HepG2 (cell line): ENCODE data around the gene GNG4. TPM values are rescaled to one million over a fixed set of nuclear protein-coding genes. Genes with fewer than 3 reads are reported as not detected.

Experiments used
- ELF3 ChIP-seq: IDR thresholded peaks from 2 replicates; pipeline ENCODE4 v1.6.1; 2016; ENCODE audit warnings: missing genetic modification reagents, missing compliant biosample characterization
- HHEX ChIP-seq: IDR thresholded peaks from 2 replicates; pipeline ENCODE4 v1.6.1; 2016; ENCODE audit warnings: control low read depth
- HOXA7 ChIP-seq: sonication (generic); formaldehyde crosslinking; IDR thresholded peaks from 2 replicates; pipeline ENCODE4 v1.8.1; 2022; ENCODE audit warnings: mild to moderate bottlenecking, missing genetic modification reagents, moderate library complexity
- RNF2 ChIP-seq: fragments of 450-650 bp; conservative IDR thresholded peaks from 2 replicates; pipeline ENCODE4 v1.6.1; 2016; ENCODE audit warnings: low read depth
- TCF12 ChIP-seq, 2 experiments: fragments of 450-650 bp in 1 of 2; sonication (generic) in 1 of 2; formaldehyde crosslinking in 1 of 2; IDR thresholded peaks; 2 replicates each; pipeline versions ENCODE4 v1.6.1 to v1.8.0; 2017 to 2022; ENCODE audit warnings: antibody characterized with exemption in 1 of 2, mild to moderate bottlenecking in 1 of 2, missing genetic modification reagents in 1 of 2, moderate library complexity in 1 of 2
- ZBTB42 ChIP-seq: sonication (generic); formaldehyde crosslinking; IDR thresholded peaks from 2 replicates; pipeline ENCODE4 v1.5.0; 2020; ENCODE audit warnings: mild to moderate bottlenecking, missing genetic modification reagents
- ZFYVE20 ChIP-seq: sonication (generic); formaldehyde crosslinking; IDR thresholded peaks from 2 replicates; pipeline ENCODE4 v1.8.0; 2023; ENCODE audit warnings: low read depth, mild to moderate bottlenecking, moderate library complexity, missing genetic modification reagents, borderline replicate concordance
- ZNF841 ChIP-seq: sonication (generic); formaldehyde crosslinking; IDR thresholded peaks from 2 replicates; pipeline ENCODE4 v1.8.1; 2023; ENCODE audit warnings: missing genetic modification reagents, borderline replicate concordance
- polyA plus RNA-seq, 8 experiments: library from polyadenylated mRNA; depleted of rRNA in 3 of 8; stranded (reverse) in 7 of 8; unstranded in 1 of 8; fragments of >200 nt; fragmentation: Illumina TruSeq in 4 of 8; extraction: Trizol in 4 of 8; gene quantifications; 2 replicates each; pipeline versions ENCODE4 v1.2.1 to v1.2.3, GENCODE V29; 2011 to 2016; ENCODE audit warnings: low read depth in 4 of 8, missing spikeins in 1 of 8, mixed read lengths in 1 of 8; ENCODE audit not compliant: insufficient read depth in 1 of 8
- total RNA-seq, 5 experiments: library from RNA; depleted of rRNA; stranded (reverse); fragments of >200 nt; fragmentation: Illumina TruSeq; extraction: Trizol; gene quantifications; 2 replicates each; pipeline ENCODE4 v1.2.3, GENCODE V29; 2016; ENCODE audit warnings: low read depth in 1 of 5
- TF ChIP-seq, protein P1 (sequence below): sonication (generic); formaldehyde crosslinking; IDR thresholded peaks from 2 replicates; pipeline ENCODE4 v1.9.0; 2021; ENCODE audit warnings: mild to moderate bottlenecking, missing genetic modification reagents
- TF ChIP-seq, protein P2 (sequence below): sonication (generic); formaldehyde crosslinking; IDR thresholded peaks from 2 replicates; pipeline ENCODE4 v1.4.0; 2020; ENCODE audit warnings: missing genetic modification reagents
- TF ChIP-seq, protein P3 (sequence below): sonication (generic); formaldehyde crosslinking; IDR thresholded peaks from 2 replicates; pipeline ENCODE4 v1.4.0; 2020; ENCODE audit warnings: missing genetic modification reagents, borderline replicate concordance
- TF ChIP-seq, protein P4 (sequence below): sonication (generic); formaldehyde crosslinking; IDR thresholded peaks from 2 replicates; pipeline ENCODE4 v1.8.0; 2022; ENCODE audit warnings: missing genetic modification reagents, mild to moderate bottlenecking, moderate library complexity, borderline replicate concordance

GNG4 gene
- total and polyA plus RNA-seq, 2 of the 13 experiments (the other 11 are each of a cell fraction or from before 2014, with no cell fraction given): 27.1 to 69.5 TPM

DNA sequence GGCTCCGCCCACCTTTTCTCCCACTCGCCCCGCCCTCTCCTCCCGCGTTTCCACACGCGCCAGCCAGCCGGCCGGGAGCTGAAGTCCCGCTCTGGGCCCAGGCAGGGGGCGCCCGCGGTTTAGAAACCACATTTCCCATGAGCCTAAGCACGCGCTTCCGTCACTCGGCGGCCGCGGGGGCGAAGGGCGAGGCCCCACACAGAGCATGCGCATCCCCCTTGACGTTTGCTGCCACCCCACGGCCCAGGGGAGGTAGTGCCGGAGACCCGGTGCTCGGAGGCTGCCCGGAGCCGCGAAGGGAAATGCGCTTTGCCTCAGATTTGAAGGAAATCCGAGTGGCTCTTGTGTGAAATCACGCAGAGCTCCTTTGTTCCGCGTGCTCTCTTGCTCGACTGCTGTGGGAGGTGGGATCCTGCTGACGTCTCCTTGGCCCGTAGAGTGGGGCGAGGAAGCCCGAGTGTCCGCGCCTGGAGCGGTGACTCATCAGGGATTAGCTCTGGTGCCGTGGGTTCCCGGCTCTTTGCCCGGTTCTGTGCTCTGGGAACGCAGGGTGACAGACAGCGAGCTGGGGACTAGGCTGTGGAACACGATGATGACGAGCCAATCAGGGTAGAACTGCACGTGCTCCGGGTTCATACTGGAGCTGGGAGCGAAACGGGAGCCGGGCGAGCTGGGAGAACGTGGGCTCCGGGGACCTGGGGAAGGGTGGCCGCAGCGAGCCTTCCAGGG, 144.9 kb downstream of the GNG4 start (continued):
- TF ChIP-seq, protein P1, sequence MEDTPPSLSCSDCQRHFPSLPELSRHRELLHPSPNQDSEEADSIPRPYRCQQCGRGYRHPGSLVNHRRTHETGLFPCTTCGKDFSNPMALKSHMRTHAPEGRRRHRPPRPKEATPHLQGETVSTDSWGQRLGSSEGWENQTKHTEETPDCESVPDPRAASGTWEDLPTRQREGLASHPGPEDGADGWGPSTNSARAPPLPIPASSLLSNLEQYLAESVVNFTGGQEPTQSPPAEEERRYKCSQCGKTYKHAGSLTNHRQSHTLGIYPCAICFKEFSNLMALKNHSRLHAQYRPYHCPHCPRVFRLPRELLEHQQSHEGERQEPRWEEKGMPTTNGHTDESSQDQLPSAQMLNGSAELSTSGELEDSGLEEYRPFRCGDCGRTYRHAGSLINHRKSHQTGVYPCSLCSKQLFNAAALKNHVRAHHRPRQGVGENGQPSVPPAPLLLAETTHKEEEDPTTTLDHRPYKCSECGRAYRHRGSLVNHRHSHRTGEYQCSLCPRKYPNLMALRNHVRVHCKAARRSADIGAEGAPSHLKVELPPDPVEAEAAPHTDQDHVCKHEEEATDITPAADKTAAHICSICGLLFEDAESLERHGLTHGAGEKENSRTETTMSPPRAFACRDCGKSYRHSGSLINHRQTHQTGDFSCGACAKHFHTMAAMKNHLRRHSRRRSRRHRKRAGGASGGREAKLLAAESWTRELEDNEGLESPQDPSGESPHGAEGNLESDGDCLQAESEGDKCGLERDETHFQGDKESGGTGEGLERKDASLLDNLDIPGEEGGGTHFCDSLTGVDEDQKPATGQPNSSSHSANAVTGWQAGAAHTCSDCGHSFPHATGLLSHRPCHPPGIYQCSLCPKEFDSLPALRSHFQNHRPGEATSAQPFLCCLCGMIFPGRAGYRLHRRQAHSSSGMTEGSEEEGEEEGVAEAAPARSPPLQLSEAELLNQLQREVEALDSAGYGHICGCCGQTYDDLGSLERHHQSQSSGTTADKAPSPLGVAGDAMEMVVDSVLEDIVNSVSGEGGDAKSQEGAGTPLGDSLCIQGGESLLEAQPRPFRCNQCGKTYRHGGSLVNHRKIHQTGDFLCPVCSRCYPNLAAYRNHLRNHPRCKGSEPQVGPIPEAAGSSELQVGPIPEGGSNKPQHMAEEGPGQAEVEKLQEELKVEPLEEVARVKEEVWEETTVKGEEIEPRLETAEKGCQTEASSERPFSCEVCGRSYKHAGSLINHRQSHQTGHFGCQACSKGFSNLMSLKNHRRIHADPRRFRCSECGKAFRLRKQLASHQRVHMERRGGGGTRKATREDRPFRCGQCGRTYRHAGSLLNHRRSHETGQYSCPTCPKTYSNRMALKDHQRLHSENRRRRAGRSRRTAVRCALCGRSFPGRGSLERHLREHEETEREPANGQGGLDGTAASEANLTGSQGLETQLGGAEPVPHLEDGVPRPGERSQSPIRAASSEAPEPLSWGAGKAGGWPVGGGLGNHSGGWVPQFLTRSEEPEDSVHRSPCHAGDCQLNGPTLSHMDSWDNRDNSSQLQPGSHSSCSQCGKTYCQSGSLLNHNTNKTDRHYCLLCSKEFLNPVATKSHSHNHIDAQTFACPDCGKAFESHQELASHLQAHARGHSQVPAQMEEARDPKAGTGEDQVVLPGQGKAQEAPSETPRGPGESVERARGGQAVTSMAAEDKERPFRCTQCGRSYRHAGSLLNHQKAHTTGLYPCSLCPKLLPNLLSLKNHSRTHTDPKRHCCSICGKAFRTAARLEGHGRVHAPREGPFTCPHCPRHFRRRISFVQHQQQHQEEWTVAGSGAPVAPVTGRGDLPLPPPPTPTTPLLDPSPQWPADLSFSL: no peak
- TF ChIP-seq ZBTB42: peak; percentile 1; the same call in 1 of the 2 replicates
- peak; percentile 68 for TF ChIP-seq ELF3 (CRISPR knock-in tag)
- TF ChIP-seq HHEX (CRISPR knock-in tag): no peak
- TF ChIP-seq ZNF841 (CRISPR knock-in tag): no peak
- 0 out of 2 replicates have a peak, but pooled peaks have one; percentile 53 for TF ChIP-seq ZFYVE20
- peak; percentile 8 for TF ChIP-seq RNF2
- no peak for TF ChIP-seq HOXA7 (CRISPR knock-in tag)
- TF ChIP-seq, protein P2, sequence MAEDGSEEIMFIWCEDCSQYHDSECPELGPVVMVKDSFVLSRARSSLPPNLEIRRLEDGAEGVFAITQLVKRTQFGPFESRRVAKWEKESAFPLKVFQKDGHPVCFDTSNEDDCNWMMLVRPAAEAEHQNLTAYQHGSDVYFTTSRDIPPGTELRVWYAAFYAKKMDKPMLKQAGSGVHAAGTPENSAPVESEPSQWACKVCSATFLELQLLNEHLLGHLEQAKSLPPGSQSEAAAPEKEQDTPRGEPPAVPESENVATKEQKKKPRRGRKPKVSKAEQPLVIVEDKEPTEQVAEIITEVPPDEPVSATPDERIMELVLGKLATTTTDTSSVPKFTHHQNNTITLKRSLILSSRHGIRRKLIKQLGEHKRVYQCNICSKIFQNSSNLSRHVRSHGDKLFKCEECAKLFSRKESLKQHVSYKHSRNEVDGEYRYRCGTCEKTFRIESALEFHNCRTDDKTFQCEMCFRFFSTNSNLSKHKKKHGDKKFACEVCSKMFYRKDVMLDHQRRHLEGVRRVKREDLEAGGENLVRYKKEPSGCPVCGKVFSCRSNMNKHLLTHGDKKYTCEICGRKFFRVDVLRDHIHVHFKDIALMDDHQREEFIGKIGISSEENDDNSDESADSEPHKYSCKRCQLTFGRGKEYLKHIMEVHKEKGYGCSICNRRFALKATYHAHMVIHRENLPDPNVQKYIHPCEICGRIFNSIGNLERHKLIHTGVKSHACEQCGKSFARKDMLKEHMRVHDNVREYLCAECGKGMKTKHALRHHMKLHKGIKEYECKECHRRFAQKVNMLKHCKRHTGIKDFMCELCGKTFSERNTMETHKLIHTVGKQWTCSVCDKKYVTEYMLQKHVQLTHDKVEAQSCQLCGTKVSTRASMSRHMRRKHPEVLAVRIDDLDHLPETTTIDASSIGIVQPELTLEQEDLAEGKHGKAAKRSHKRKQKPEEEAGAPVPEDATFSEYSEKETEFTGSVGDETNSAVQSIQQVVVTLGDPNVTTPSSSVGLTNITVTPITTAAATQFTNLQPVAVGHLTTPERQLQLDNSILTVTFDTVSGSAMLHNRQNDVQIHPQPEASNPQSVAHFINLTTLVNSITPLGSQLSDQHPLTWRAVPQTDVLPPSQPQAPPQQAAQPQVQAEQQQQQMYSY (CRISPR knock-in tag): peak; percentile 67; the same call in 1 of the 2 replicates
- TF ChIP-seq, protein P3, sequence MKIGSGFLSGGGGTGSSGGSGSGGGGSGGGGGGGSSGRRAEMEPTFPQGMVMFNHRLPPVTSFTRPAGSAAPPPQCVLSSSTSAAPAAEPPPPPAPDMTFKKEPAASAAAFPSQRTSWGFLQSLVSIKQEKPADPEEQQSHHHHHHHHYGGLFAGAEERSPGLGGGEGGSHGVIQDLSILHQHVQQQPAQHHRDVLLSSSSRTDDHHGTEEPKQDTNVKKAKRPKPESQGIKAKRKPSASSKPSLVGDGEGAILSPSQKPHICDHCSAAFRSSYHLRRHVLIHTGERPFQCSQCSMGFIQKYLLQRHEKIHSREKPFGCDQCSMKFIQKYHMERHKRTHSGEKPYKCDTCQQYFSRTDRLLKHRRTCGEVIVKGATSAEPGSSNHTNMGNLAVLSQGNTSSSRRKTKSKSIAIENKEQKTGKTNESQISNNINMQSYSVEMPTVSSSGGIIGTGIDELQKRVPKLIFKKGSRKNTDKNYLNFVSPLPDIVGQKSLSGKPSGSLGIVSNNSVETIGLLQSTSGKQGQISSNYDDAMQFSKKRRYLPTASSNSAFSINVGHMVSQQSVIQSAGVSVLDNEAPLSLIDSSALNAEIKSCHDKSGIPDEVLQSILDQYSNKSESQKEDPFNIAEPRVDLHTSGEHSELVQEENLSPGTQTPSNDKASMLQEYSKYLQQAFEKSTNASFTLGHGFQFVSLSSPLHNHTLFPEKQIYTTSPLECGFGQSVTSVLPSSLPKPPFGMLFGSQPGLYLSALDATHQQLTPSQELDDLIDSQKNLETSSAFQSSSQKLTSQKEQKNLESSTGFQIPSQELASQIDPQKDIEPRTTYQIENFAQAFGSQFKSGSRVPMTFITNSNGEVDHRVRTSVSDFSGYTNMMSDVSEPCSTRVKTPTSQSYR (CRISPR knock-in tag): no peak; the same call in 1 of the 2 replicates
- TF ChIP-seq, protein P4, sequence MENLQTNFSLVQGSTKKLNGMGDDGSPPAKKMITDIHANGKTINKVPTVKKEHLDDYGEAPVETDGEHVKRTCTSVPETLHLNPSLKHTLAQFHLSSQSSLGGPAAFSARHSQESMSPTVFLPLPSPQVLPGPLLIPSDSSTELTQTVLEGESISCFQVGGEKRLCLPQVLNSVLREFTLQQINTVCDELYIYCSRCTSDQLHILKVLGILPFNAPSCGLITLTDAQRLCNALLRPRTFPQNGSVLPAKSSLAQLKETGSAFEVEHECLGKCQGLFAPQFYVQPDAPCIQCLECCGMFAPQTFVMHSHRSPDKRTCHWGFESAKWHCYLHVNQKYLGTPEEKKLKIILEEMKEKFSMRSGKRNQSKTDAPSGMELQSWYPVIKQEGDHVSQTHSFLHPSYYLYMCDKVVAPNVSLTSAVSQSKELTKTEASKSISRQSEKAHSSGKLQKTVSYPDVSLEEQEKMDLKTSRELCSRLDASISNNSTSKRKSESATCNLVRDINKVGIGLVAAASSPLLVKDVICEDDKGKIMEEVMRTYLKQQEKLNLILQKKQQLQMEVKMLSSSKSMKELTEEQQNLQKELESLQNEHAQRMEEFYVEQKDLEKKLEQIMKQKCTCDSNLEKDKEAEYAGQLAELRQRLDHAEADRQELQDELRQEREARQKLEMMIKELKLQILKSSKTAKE: no peak; the same call in 1 of the 2 replicates
- no peak for TF ChIP-seq TCF12 (IDR thresholded peaks at IDR 0.05)
- TF ChIP-seq TCF12 (CRISPR knock-in tag; IDR thresholded peaks at IDR 0.05): 0 out of 2 replicates have a peak, but pooled peaks have one; percentile 65
